H1 (cell line): ENCODE data around the gene SHLD1. TPM values are rescaled to one million over a fixed set of nuclear protein-coding genes. Genes with fewer than 3 reads are reported as not detected.

Experiments
- HDAC6 ChIP-seq: IDR thresholded peaks from one replicate; pipeline ENCODE4 v1.7.1; 2012; ENCODE audit warnings: low read depth, mild to moderate bottlenecking, inconsistent platforms, low read length, moderate library complexity
- TBP ChIP-seq: IDR thresholded peaks from 2 replicates; pipeline ENCODE4 v1.6.1; 2011; ENCODE audit warnings: low read depth, low read length, improper control_type of control experiment
- TEAD4 ChIP-seq: IDR thresholded peaks from 2 replicates; pipeline ENCODE4 v1.6.1; 2012; ENCODE audit warnings: low read depth, low read length, inconsistent platforms, mixed read lengths
- polyA plus RNA-seq, 7 experiments: library from polyadenylated mRNA; depleted of rRNA in 3 of 7; stranded (reverse) in 5 of 7; unstranded in 2 of 7; fragments of >200 nt in 5 of 7; fragments of 200-250 nt in 2 of 7; gene quantifications; 1 replicate in 5 of 7; 2 replicates in 1 of 7; 4 replicates in 1 of 7; pipeline versions ENCODE4 v1.2.1 to v1.2.3, GENCODE V29; 2011 to 2013; ENCODE audit warnings: missing spikeins in 2 of 7, mixed read lengths in 2 of 7
- total RNA-seq: library from RNA; stranded (reverse); fragmentation: NEBNext Ultra II Directional; extraction: Animal tissue kit (Norgen Biotek cat#: 25700); gene quantifications from 2 replicates; pipeline ENCODE4 v1.2.1, GENCODE V29; 2021

Gene SHLD1
- total and polyA plus RNA-seq, 2 of the 8 experiments (the other 6 are each of a cell fraction or from before 2014, with no cell fraction given) = 4.2 to 6.5 TPM

- TF ChIP-seq TBP (no peak), TEAD4 (no peak), HDAC6 (no peak)
Observed at GRCh38 chr20:5835871-5836270, 85.7 kb downstream of the SHLD1 start (continued).
